Lower leg skin (tissue), 3 donors: ENCODE results near the gene ZNF76.

Experiments used
- CTCF ChIP-seq, 3 donors: fragments of 450-650 bp; IDR thresholded peaks; one replicate each; pipeline ENCODE4 v1.5.1; 2016; ENCODE audit warnings: antibody characterized with exemption in 3 of 3, mild to moderate bottlenecking in 3 of 3, moderate library complexity in 2 of 3
- POLR2A ChIP-seq, 2 donors: fragments of 450-650 bp; IDR thresholded peaks; one replicate each; pipeline ENCODE4 v1.6.1; 2016 to 2017; ENCODE audit warnings: antibody characterized with exemption in 2 of 2, mild to moderate bottlenecking in 1 of 2, moderate library complexity in 1 of 2

- TF ChIP-seq CTCF (IDR thresholded peaks at IDR 0.05) (no peak), POLR2A (IDR thresholded peaks at IDR 0.05) (no peak)
These were observed 7.9 kb downstream of the ZNF76 start for GRCh38 chr6:35267446-35267845.
